HEK293 (cell line): ENCODE results near the gene FUT3.
A peak's percentile ranks its signal among the peaks of the same experiment; 100 is the strongest.

Source experiments
- EGR2 ChIP-seq: fragments of 450-650 bp; formaldehyde crosslinking; IDR thresholded peaks from 2 replicates; pipeline ENCODE4 v1.5.1; 2016; ENCODE audit warnings: low read depth, missing biosample characterization, missing genetic modification characterization
- GFI1B ChIP-seq: fragments of 450-650 bp; formaldehyde crosslinking; IDR thresholded peaks from 2 replicates; pipeline ENCODE4 v1.5.1; 2016; ENCODE audit warnings: missing biosample characterization, missing genetic modification characterization
- KLF10 ChIP-seq: fragments of 450-650 bp; IDR thresholded peaks from 2 replicates; pipeline ENCODE4 v1.5.1; 2018; ENCODE audit warnings: missing biosample characterization, mild to moderate bottlenecking, missing genetic modification characterization
- KLF16 ChIP-seq: fragments of 450-650 bp; formaldehyde crosslinking; IDR thresholded peaks from 2 replicates; pipeline ENCODE4 v1.5.1; 2017; ENCODE audit warnings: missing biosample characterization, missing genetic modification characterization
- SP2 ChIP-seq: fragments of 450-650 bp; formaldehyde crosslinking; IDR thresholded peaks from 2 replicates; pipeline ENCODE4 v1.5.1; 2016; ENCODE audit warnings: missing biosample characterization, missing genetic modification characterization
- YY1 ChIP-seq: fragments of 450-650 bp; formaldehyde crosslinking; IDR thresholded peaks from 2 replicates; pipeline ENCODE4 v1.5.1; 2018; ENCODE audit warnings: missing biosample characterization, missing genetic modification characterization
- YY2 ChIP-seq: fragments of 450-650 bp; formaldehyde crosslinking; IDR thresholded peaks from 2 replicates; pipeline ENCODE4 v1.5.1; 2016; ENCODE audit warnings: missing biosample characterization, missing genetic modification characterization
- ZBTB17 ChIP-seq: fragments of 450-650 bp; formaldehyde crosslinking; IDR thresholded peaks from 2 replicates; pipeline ENCODE4 v1.5.1; 2016; ENCODE audit warnings: missing biosample characterization, missing genetic modification characterization
- ZFHX2 ChIP-seq: fragments of 450-650 bp; formaldehyde crosslinking; conservative IDR thresholded peaks from 2 replicates; pipeline ENCODE4 v1.5.1; 2016; ENCODE audit warnings: missing biosample characterization, missing genetic modification characterization
- ZNF221 ChIP-seq: fragments of 450-650 bp; formaldehyde crosslinking; IDR thresholded peaks from 2 replicates; pipeline ENCODE4 v1.5.1; 2017; ENCODE audit warnings: missing biosample characterization, missing genetic modification characterization, borderline replicate concordance
- ZNF302 ChIP-seq: fragments of 450-650 bp; formaldehyde crosslinking; IDR thresholded peaks from 2 replicates; pipeline ENCODE4 v1.5.1; 2016; ENCODE audit warnings: missing biosample characterization, missing genetic modification characterization, low read depth
- ZNF324 ChIP-seq: fragments of 450-650 bp; formaldehyde crosslinking; IDR thresholded peaks from 2 replicates; pipeline ENCODE4 v1.5.1; 2016; ENCODE audit warnings: missing biosample characterization, missing genetic modification characterization
- ZNF341 ChIP-seq: fragments of 450-650 bp; formaldehyde crosslinking; IDR thresholded peaks from 2 replicates; pipeline ENCODE4; 2016; ENCODE audit warnings: low read depth, missing biosample characterization, missing genetic modification characterization
- ZNF354C ChIP-seq: fragments of 450-650 bp; formaldehyde crosslinking; IDR thresholded peaks from 2 replicates; pipeline ENCODE4 v1.5.1; 2016; ENCODE audit warnings: missing biosample characterization, missing genetic modification characterization, low read depth, borderline replicate concordance
- ZNF394 ChIP-seq: fragments of 450-650 bp; formaldehyde crosslinking; IDR thresholded peaks from 2 replicates; pipeline ENCODE4 v1.5.1; 2016; ENCODE audit warnings: missing biosample characterization, missing genetic modification characterization, mild to moderate bottlenecking, moderate library complexity, borderline replicate concordance
- ZNF473 ChIP-seq: fragments of 450-650 bp; formaldehyde crosslinking; IDR thresholded peaks from 2 replicates; pipeline ENCODE4 v1.5.1; 2017; ENCODE audit warnings: missing biosample characterization, missing genetic modification characterization
- ZNF560 ChIP-seq: fragments of 450-650 bp; formaldehyde crosslinking; IDR thresholded peaks from 2 replicates; pipeline ENCODE4 v1.5.1; 2017; ENCODE audit warnings: missing biosample characterization, missing genetic modification characterization, borderline replicate concordance
- ZNF621 ChIP-seq: fragments of 450-650 bp; formaldehyde crosslinking; IDR thresholded peaks from 2 replicates; pipeline ENCODE4 v1.5.1; 2017; ENCODE audit warnings: missing biosample characterization, missing genetic modification characterization
- ZNF660 ChIP-seq: fragments of 450-650 bp; IDR thresholded peaks from 2 replicates; pipeline ENCODE4 v1.5.1; 2018; ENCODE audit warnings: missing biosample characterization, mild to moderate bottlenecking, missing genetic modification characterization
- ZNF677 ChIP-seq: fragments of 450-650 bp; IDR thresholded peaks from 2 replicates; pipeline ENCODE4 v1.5.0; 2018; ENCODE audit warnings: missing biosample characterization, mild to moderate bottlenecking, missing genetic modification characterization, moderate library complexity
- ZNF701 ChIP-seq: fragments of 450-650 bp; formaldehyde crosslinking; IDR thresholded peaks from 2 replicates; pipeline ENCODE4 v1.5.1; 2016; ENCODE audit warnings: missing biosample characterization, missing genetic modification characterization
- ZNF777 ChIP-seq: fragments of 450-650 bp; formaldehyde crosslinking; IDR thresholded peaks from 2 replicates; pipeline ENCODE4 v1.5.1; 2017; ENCODE audit warnings: missing biosample characterization, missing genetic modification characterization, borderline replicate concordance
- ZNF792 ChIP-seq: fragments of 450-650 bp; formaldehyde crosslinking; IDR thresholded peaks from 2 replicates; pipeline ENCODE4 v1.5.1; 2016; ENCODE audit warnings: missing biosample characterization, missing genetic modification characterization
- ZSCAN23 ChIP-seq: fragments of 450-650 bp; formaldehyde crosslinking; IDR thresholded peaks from 2 replicates; pipeline ENCODE4 v1.5.1; 2016; ENCODE audit warnings: missing biosample characterization, missing genetic modification characterization
- TF ChIP-seq, protein P1 (sequence below): fragments of 450-650 bp; formaldehyde crosslinking; IDR thresholded peaks from 2 replicates; pipeline ENCODE4 v1.5.1; 2016; ENCODE audit warnings: missing biosample characterization, missing genetic modification characterization, borderline replicate concordance
- TF ChIP-seq, protein P2 (sequence below): fragments of 450-650 bp; formaldehyde crosslinking; IDR thresholded peaks from 2 replicates; pipeline ENCODE4; 2016; ENCODE audit warnings: missing biosample characterization, missing genetic modification characterization
- TF ChIP-seq, protein P3 (sequence below): sonication (generic); formaldehyde crosslinking; IDR thresholded peaks from 2 replicates; pipeline ENCODE4 v1.8.1; 2022; ENCODE audit warnings: mild to moderate bottlenecking, moderate library complexity, missing genetic modification reagents
- TF ChIP-seq, protein P4 (sequence below): fragments of 450-650 bp; formaldehyde crosslinking; IDR thresholded peaks from 2 replicates; pipeline ENCODE4 v1.5.1; 2016; ENCODE audit warnings: missing biosample characterization, missing genetic modification characterization
- TF ChIP-seq, protein P5 (sequence below): fragments of 450-650 bp; formaldehyde crosslinking; IDR thresholded peaks from 2 replicates; pipeline ENCODE4 v1.5.1; 2016; ENCODE audit warnings: missing biosample characterization, missing genetic modification characterization
- TF ChIP-seq, protein P6 (sequence below): fragments of 450-650 bp; formaldehyde crosslinking; IDR thresholded peaks from 2 replicates; pipeline ENCODE4 v1.5.1; 2016; ENCODE audit warnings: missing biosample characterization, missing genetic modification characterization, low read depth

FUT3 gene

DNA sequence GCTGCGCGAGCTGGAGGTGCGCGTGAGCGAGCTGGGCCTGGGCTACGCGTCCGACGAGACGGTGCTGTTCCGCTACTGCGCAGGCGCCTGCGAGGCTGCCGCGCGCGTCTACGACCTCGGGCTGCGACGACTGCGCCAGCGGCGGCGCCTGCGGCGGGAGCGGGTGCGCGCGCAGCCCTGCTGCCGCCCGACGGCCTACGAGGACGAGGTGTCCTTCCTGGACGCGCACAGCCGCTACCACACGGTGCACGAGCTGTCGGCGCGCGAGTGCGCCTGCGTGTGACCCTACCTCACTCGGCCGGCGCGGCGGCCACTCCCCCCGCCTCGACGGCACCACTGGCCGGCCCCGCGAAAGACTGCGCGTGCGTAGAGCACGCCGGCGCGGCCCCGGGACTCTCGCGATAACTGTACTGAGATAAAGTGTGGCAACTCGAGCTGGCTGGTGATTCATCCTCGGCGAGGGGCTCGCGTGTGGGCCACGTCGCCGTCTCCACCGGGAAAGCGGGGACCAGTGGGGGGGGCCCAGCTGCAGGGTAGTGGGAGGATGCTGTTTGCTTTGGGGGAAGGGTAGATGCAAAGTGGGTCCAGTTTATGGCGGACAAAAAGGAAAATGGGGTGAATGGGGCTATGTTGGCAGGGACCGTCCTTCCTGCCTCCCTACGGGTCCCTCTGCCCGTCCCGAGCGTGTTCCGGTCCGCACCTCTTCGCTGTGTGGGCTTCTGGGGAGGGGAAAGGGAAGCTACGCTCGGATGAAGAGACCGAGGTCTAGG, 23.2 kb downstream of the FUT3 start (continued):
- peak; percentile 69; the same call in 1 of the 2 replicates for TF ChIP-seq YY2
- no peak for TF ChIP-seq ZNF221 (tag by site-specific recombination)
- TF ChIP-seq, protein P1, sequence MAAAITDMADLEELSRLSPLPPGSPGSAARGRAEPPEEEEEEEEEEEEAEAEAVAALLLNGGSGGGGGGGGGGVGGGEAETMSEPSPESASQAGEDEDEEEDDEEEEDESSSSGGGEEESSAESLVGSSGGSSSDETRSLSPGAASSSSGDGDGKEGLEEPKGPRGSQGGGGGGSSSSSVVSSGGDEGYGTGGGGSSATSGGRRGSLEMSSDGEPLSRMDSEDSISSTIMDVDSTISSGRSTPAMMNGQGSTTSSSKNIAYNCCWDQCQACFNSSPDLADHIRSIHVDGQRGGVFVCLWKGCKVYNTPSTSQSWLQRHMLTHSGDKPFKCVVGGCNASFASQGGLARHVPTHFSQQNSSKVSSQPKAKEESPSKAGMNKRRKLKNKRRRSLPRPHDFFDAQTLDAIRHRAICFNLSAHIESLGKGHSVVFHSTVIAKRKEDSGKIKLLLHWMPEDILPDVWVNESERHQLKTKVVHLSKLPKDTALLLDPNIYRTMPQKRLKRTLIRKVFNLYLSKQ (tag by site-specific recombination): no peak
- TF ChIP-seq, protein P2, sequence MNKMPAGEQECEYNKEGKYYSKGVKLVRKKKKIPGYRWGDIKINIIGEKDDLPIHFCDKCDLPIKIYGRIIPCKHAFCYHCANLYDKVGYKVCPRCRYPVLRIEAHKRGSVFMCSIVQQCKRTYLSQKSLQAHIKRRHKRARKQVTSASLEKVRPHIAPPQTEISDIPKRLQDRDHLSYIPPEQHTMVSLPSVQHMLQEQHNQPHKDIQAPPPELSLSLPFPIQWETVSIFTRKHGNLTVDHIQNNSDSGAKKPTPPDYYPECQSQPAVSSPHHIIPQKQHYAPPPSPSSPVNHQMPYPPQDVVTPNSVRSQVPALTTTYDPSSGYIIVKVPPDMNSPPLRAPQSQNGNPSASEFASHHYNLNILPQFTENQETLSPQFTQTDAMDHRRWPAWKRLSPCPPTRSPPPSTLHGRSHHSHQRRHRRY (tag by site-specific recombination): 0 out of 2 replicates have a peak, but pooled peaks have one; percentile 86
- peak; percentile 72 for TF ChIP-seq EGR2 (tag by site-specific recombination)
- no peak; the same call in 1 of the 2 replicates for TF ChIP-seq ZNF660
- TF ChIP-seq ZBTB17: peak; percentile 68
- no peak; the same call in 1 of the 2 replicates for TF ChIP-seq ZNF341
- TF ChIP-seq, protein P3, sequence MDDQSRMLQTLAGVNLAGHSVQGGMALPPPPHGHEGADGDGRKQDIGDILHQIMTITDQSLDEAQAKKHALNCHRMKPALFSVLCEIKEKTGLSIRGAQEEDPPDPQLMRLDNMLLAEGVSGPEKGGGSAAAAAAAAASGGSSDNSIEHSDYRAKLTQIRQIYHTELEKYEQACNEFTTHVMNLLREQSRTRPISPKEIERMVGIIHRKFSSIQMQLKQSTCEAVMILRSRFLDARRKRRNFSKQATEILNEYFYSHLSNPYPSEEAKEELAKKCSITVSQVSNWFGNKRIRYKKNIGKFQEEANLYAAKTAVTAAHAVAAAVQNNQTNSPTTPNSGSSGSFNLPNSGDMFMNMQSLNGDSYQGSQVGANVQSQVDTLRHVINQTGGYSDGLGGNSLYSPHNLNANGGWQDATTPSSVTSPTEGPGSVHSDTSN (CRISPR knock-in tag): 0 out of 2 replicates have a peak, but pooled peaks have one; percentile 60
- no peak; the same call in 1 of the 2 replicates for TF ChIP-seq YY1 (tag by site-specific recombination)
- TF ChIP-seq KLF10: peak; percentile 79; the same call in 1 of the 2 replicates
- peak; percentile 87 for TF ChIP-seq ZFHX2 (tag by site-specific recombination)
- no peak for TF ChIP-seq ZNF354C (tag by site-specific recombination)
- no peak for TF ChIP-seq GFI1B (tag by site-specific recombination)
- TF ChIP-seq, protein P4, sequence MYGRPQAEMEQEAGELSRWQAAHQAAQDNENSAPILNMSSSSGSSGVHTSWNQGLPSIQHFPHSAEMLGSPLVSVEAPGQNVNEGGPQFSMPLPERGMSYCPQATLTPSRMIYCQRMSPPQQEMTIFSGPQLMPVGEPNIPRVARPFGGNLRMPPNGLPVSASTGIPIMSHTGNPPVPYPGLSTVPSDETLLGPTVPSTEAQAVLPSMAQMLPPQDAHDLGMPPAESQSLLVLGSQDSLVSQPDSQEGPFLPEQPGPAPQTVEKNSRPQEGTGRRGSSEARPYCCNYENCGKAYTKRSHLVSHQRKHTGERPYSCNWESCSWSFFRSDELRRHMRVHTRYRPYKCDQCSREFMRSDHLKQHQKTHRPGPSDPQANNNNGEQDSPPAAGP: peak; percentile 95
- peak; percentile 63 for TF ChIP-seq ZNF394
- peak; percentile 92 for TF ChIP-seq KLF16 (tag by site-specific recombination)
- TF ChIP-seq, protein P5, sequence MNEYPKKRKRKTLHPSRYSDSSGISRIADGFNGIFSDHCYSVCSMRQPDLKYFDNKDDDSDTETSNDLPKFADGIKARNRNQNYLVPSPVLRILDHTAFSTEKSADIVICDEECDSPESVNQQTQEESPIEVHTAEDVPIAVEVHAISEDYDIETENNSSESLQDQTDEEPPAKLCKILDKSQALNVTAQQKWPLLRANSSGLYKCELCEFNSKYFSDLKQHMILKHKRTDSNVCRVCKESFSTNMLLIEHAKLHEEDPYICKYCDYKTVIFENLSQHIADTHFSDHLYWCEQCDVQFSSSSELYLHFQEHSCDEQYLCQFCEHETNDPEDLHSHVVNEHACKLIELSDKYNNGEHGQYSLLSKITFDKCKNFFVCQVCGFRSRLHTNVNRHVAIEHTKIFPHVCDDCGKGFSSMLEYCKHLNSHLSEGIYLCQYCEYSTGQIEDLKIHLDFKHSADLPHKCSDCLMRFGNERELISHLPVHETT (tag by site-specific recombination): peak; percentile 68; the same call in 1 of the 2 replicates
- peak; percentile 42 for TF ChIP-seq SP2 (tag by site-specific recombination)
- TF ChIP-seq ZNF792: 0 out of 2 replicates have a peak, but pooled peaks have one; percentile 26
- peak; percentile 58; the same call in 1 of the 2 replicates for TF ChIP-seq ZNF777 (tag by site-specific recombination)
- TF ChIP-seq ZSCAN23 (tag by site-specific recombination): peak; percentile 73; the same call in 1 of the 2 replicates
- TF ChIP-seq ZNF302 (tag by site-specific recombination): no peak
- no peak for TF ChIP-seq ZNF621 (tag by site-specific recombination)
- TF ChIP-seq ZNF324: peak; percentile 90
- TF ChIP-seq, protein P6, sequence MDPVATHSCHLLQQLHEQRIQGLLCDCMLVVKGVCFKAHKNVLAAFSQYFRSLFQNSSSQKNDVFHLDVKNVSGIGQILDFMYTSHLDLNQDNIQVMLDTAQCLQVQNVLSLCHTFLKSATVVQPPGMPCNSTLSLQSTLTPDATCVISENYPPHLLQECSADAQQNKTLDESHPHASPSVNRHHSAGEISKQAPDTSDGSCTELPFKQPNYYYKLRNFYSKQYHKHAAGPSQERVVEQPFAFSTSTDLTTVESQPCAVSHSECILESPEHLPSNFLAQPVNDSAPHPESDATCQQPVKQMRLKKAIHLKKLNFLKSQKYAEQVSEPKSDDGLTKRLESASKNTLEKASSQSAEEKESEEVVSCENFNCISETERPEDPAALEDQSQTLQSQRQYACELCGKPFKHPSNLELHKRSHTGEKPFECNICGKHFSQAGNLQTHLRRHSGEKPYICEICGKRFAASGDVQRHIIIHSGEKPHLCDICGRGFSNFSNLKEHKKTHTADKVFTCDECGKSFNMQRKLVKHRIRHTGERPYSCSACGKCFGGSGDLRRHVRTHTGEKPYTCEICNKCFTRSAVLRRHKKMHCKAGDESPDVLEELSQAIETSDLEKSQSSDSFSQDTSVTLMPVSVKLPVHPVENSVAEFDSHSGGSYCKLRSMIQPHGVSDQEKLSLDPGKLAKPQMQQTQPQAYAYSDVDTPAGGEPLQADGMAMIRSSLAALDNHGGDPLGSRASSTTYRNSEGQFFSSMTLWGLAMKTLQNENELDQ (tag by site-specific recombination): no peak
- TF ChIP-seq ZNF560 (tag by site-specific recombination): no peak
- TF ChIP-seq ZNF677 (tag by site-specific recombination): 0 out of 2 replicates have a peak, but pooled peaks have one; percentile 50
- no peak for TF ChIP-seq ZNF473 (tag by site-specific recombination)
- TF ChIP-seq ZNF701 (tag by site-specific recombination): no peak
